ENCODE measurements around the gene HTT.
"Not testable (repeated sequence)": the region's sequence is repeated elsewhere in the genome, so short reads cannot be mapped to it uniquely, and the experiment has no call there.

Gene HTT

GRCh38 chr4:3047464-3048286 is 26.8 kb upstream of the HTT start:
- H2AK5ac ChIP-seq (ENCODE audit: low read depth, low read length): no peak overlapping the region
- no peak overlapping the region for H2BK5ac ChIP-seq (ENCODE audit: low read length)
- H3K4me1 ChIP-seq (ENCODE audit: control insufficient read depth in 2 of 2, insufficient read depth in 1 of 2, low read depth in 1 of 2, low read length in 2 of 2): no peaks in the 10 kb centered on the region
- H3K14ac ChIP-seq (ENCODE audit: low read length): no peak overlapping the region
- no peak overlapping the region for H2AFZ ChIP-seq (ENCODE audit: low read length)
- H4K91ac ChIP-seq (ENCODE audit: low read depth, low read length, poor library complexity): no peak overlapping the region
- H3K9me3 ChIP-seq (replicated peaks in 1 of 2; ENCODE audit: control insufficient read depth in 2 of 2, insufficient read depth in 1 of 2, low read depth in 1 of 2, low read length in 2 of 2): no peaks in the 10 kb centered on the region
- no peak overlapping the region for H3K23ac ChIP-seq (ENCODE audit: low read depth, low read length, poor library complexity)
- no peak overlapping the region for H3K18ac ChIP-seq (ENCODE audit: low read length)
- no peak overlapping the region for H4K8ac ChIP-seq (ENCODE audit: low read depth, low read length)
- H3K4me2 ChIP-seq (ENCODE audit: insufficient read depth, low read length, poor library complexity, severe bottlenecking): no peak overlapping the region
- no peaks in the 10 kb centered on the region for H3K79me1 ChIP-seq (ENCODE audit: low read depth, low read length)
- H2BK120ac ChIP-seq (ENCODE audit: low read depth, low read length): no peak overlapping the region
- H3K27me3 ChIP-seq (ENCODE audit: control insufficient read depth in 3 of 3, insufficient read depth in 3 of 3, low read depth in 1 of 3, low read length in 3 of 3): peaks cover 0 to 10% (median 0%) of the 10 kb centered on the region in 3 experiments
- DNase-seq (ENCODE audit: low spot score): peak; percentile 37
- H3K36me3 ChIP-seq (replicated peaks in 1 of 2; ENCODE audit: control insufficient read depth in 2 of 2, insufficient read depth in 2 of 2, low read length in 2 of 2): no peaks in the 10 kb centered on the region
- no peak overlapping the region for H2BK15ac ChIP-seq (ENCODE audit: low read length)
- H3K9ac ChIP-seq (ENCODE audit: low read depth, low read length, poor library complexity): no peak overlapping the region
- H3K4me3 ChIP-seq (ENCODE audit: low read length in 2 of 2): no peak overlapping the region
- WGBS, 2 donors (ENCODE audit: extremely low coverage in 2 of 2, insufficient read length in 2 of 2, insufficient replicate concordance in 1 of 2): no CpG with 5 or more reads among the region's 20 CpGs
- no peak overlapping the region for H3K4ac ChIP-seq (ENCODE audit: low read length)
- H3K27ac ChIP-seq (replicated peaks; ENCODE audit: low read length): no peak overlapping the region
- no peak overlapping the region for H2BK12ac ChIP-seq (ENCODE audit: low read length)

- not testable (repeated sequence) for H3K27me3 ChIP-seq (ENCODE audit: control insufficient read depth in 3 of 3, insufficient read depth in 3 of 3, low read depth in 1 of 3, low read length in 3 of 3); H3K4me3 ChIP-seq (ENCODE audit: low read length in 2 of 2); H3K79me1 ChIP-seq (ENCODE audit: low read depth, low read length); H2AFZ ChIP-seq (ENCODE audit: low read length); H3K4ac ChIP-seq (ENCODE audit: low read length); H3K36me3 ChIP-seq (replicated peaks in 1 of 2; ENCODE audit: control insufficient read depth in 2 of 2, insufficient read depth in 2 of 2, low read length in 2 of 2); H2BK15ac ChIP-seq (ENCODE audit: low read length); H3K4me2 ChIP-seq (ENCODE audit: insufficient read depth, low read length, poor library complexity, severe bottlenecking); H3K18ac ChIP-seq (ENCODE audit: low read length); H2AK5ac ChIP-seq (ENCODE audit: low read depth, low read length); H2BK5ac ChIP-seq (ENCODE audit: low read length); DNase-seq (ENCODE audit: low spot score); H4K91ac ChIP-seq (ENCODE audit: low read depth, low read length, poor library complexity); H2BK120ac ChIP-seq (ENCODE audit: low read depth, low read length); H3K23ac ChIP-seq (ENCODE audit: low read depth, low read length, poor library complexity); H3K14ac ChIP-seq (ENCODE audit: low read length); H3K9ac ChIP-seq (ENCODE audit: low read depth, low read length, poor library complexity); H2BK12ac ChIP-seq (ENCODE audit: low read length); H3K9me3 ChIP-seq (replicated peaks in 1 of 2; ENCODE audit: control insufficient read depth in 2 of 2, insufficient read depth in 1 of 2, low read depth in 1 of 2, low read length in 2 of 2); H3K4me1 ChIP-seq (ENCODE audit: control insufficient read depth in 2 of 2, insufficient read depth in 1 of 2, low read depth in 1 of 2, low read length in 2 of 2); H3K27ac ChIP-seq (replicated peaks; ENCODE audit: low read length); H4K8ac ChIP-seq (ENCODE audit: low read depth, low read length)
- no CpG with 5 or more reads among the region's 12 CpGs for WGBS, 2 donors (ENCODE audit: extremely low coverage in 2 of 2, insufficient read length in 2 of 2, insufficient replicate concordance in 1 of 2)
Observed at GRCh38 chr4:3051141-3051897, 23.2 kb upstream of the HTT start.

GRCh38 chr4:3054169-3054759 is 20.2 kb upstream of the HTT start:
- no peak overlapping the region for H3K9ac ChIP-seq (ENCODE audit: low read depth, low read length, poor library complexity)
- no peak overlapping the region for H3K4me3 ChIP-seq (ENCODE audit: low read length in 2 of 2)
- H3K4me1 ChIP-seq (ENCODE audit: control insufficient read depth in 2 of 2, insufficient read depth in 1 of 2, low read depth in 1 of 2, low read length in 2 of 2): no peaks in the 10 kb centered on the region
- no peaks in the 10 kb centered on the region for H3K36me3 ChIP-seq (replicated peaks in 1 of 2; ENCODE audit: control insufficient read depth in 2 of 2, insufficient read depth in 2 of 2, low read length in 2 of 2)
- no peak overlapping the region for H3K4ac ChIP-seq (ENCODE audit: low read length)
- H3K79me1 ChIP-seq (ENCODE audit: low read depth, low read length): no peaks in the 10 kb centered on the region
- no peak overlapping the region for H3K23ac ChIP-seq (ENCODE audit: low read depth, low read length, poor library complexity)
- no peak overlapping the region for H4K91ac ChIP-seq (ENCODE audit: low read depth, low read length, poor library complexity)
- no peak overlapping the region for H2BK5ac ChIP-seq (ENCODE audit: low read length)
- H2BK12ac ChIP-seq (ENCODE audit: low read length): no peak overlapping the region
- H2AK5ac ChIP-seq (ENCODE audit: low read depth, low read length): no peak overlapping the region
- H2BK15ac ChIP-seq (ENCODE audit: low read length): no peak overlapping the region
- DNase-seq (ENCODE audit: low spot score): no peak
- no peak overlapping the region for H2BK120ac ChIP-seq (ENCODE audit: low read depth, low read length)
- H3K9me3 ChIP-seq (replicated peaks in 1 of 2; ENCODE audit: control insufficient read depth in 2 of 2, insufficient read depth in 1 of 2, low read depth in 1 of 2, low read length in 2 of 2): peaks cover 7 to 9% of the 10 kb centered on the region in 2 donors
- no peaks in the 10 kb centered on the region for H3K27me3 ChIP-seq (ENCODE audit: control insufficient read depth in 3 of 3, insufficient read depth in 3 of 3, low read depth in 1 of 3, low read length in 3 of 3)
- no CpG with 5 or more reads among the region's 2 CpGs for WGBS, 2 donors (ENCODE audit: extremely low coverage in 2 of 2, insufficient read length in 2 of 2, insufficient replicate concordance in 1 of 2)
- no peak overlapping the region for H3K18ac ChIP-seq (ENCODE audit: low read length)
- no peak overlapping the region for H2AFZ ChIP-seq (ENCODE audit: low read length)
- no peak overlapping the region for H3K4me2 ChIP-seq (ENCODE audit: insufficient read depth, low read length, poor library complexity, severe bottlenecking)
- no peak overlapping the region for H3K14ac ChIP-seq (ENCODE audit: low read length)
- H4K8ac ChIP-seq (ENCODE audit: low read depth, low read length): no peak overlapping the region
- H3K27ac ChIP-seq (replicated peaks; ENCODE audit: low read length): no peak overlapping the region

GRCh38 chr4:3059943-3060342 is 14.5 kb upstream of the HTT start:
- Histone ChIP-seq H3K14ac (ENCODE audit: low read length) (no peak overlapping the region), H3K4me2 (ENCODE audit: insufficient read depth, low read length, poor library complexity, severe bottlenecking) (no peak overlapping the region), H3K79me1 (ENCODE audit: low read depth, low read length) (no peaks in the 10 kb centered on the region), H2BK12ac (ENCODE audit: low read length) (no peak overlapping the region), H3K4me1 (ENCODE audit: control insufficient read depth in 2 of 2, insufficient read depth in 1 of 2, low read depth in 1 of 2, low read length in 2 of 2) (no peaks in the 10 kb centered on the region), H3K27ac (replicated peaks; ENCODE audit: low read length) (no peak overlapping the region), H2AK5ac (ENCODE audit: low read depth, low read length) (no peak overlapping the region), H3K27me3 (ENCODE audit: control insufficient read depth in 3 of 3, insufficient read depth in 3 of 3, low read depth in 1 of 3, low read length in 3 of 3) (peaks cover 0 to 4% (median 0%) of the 10 kb centered on the region in 3 experiments), H2BK120ac (ENCODE audit: low read depth, low read length) (no peak overlapping the region), H2BK5ac (ENCODE audit: low read length) (no peak overlapping the region), H3K23ac (ENCODE audit: low read depth, low read length, poor library complexity) (no peak overlapping the region), H3K36me3 (replicated peaks in 1 of 2; ENCODE audit: control insufficient read depth in 2 of 2, insufficient read depth in 2 of 2, low read length in 2 of 2) (no peaks in the 10 kb centered on the region), H2AFZ (ENCODE audit: low read length) (no peak overlapping the region), H3K9me3 (replicated peaks in 1 of 2; ENCODE audit: control insufficient read depth in 2 of 2, insufficient read depth in 1 of 2, low read depth in 1 of 2, low read length in 2 of 2) (peaks cover 3 to 7% of the 10 kb centered on the region in 2 donors), H3K4me3 (ENCODE audit: low read length in 2 of 2) (no peak overlapping the region), H4K91ac (ENCODE audit: low read depth, low read length, poor library complexity) (no peak overlapping the region), H2BK15ac (ENCODE audit: low read length) (no peak overlapping the region), H3K18ac (ENCODE audit: low read length) (no peak overlapping the region), H4K8ac (ENCODE audit: low read depth, low read length) (no peak overlapping the region), H3K4ac (ENCODE audit: low read length) (no peak overlapping the region), H3K9ac (ENCODE audit: low read depth, low read length, poor library complexity) (no peak overlapping the region)
- no peak for DNase-seq (ENCODE audit: low spot score)
- no CpG with 5 or more reads among the region's 6 CpGs for WGBS, 2 donors (ENCODE audit: extremely low coverage in 2 of 2, insufficient read length in 2 of 2, insufficient replicate concordance in 1 of 2)
